Measurements from ENCODE around the gene KCNMB2.

Gene KCNMB2

DNA sequence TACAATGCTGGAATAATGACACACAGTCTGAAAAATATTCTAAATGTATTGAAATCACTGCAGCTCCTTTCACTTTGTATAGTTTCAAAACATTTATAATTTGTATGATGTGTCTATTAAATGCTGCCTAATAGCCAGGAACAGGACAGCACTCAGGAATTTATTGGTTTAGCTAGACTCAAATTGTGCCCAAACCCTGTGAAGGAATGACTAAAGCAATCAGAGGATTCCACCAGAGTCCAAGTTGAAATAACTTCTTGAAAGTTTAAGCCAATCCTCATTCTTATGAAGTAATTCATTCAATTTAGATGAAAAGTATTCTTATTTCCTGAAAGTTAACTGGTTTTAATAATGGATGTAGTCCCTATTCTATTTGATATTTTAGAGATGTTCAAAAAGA, 268.4 kb downstream of the KCNMB2 start:
- H3K4me1 ChIP-seq (ENCODE audit: insufficient read depth, low read length) = no peaks in the 10 kb centered on the region
- no peak overlapping the region for H3K4me2 ChIP-seq (ENCODE audit: insufficient read depth, low read length)
- no peak overlapping the region for H3K9ac ChIP-seq (ENCODE audit: low read depth, low read length)
- no peak overlapping the region for H3K27ac ChIP-seq (ENCODE audit: low read length)
- no peaks in the 10 kb centered on the region for H3K27me3 ChIP-seq (ENCODE audit: insufficient read depth, low read length, poor library complexity)
- H4K20me1 ChIP-seq (ENCODE audit: insufficient read depth, low read length) = no peaks in the 10 kb centered on the region
- H2AFZ ChIP-seq (ENCODE audit: low read depth, low read length) = no peak overlapping the region
- H3K36me3 ChIP-seq (ENCODE audit: insufficient read depth, low read length) = no peaks in the 10 kb centered on the region
- H3K4me3 ChIP-seq (ENCODE audit: low read depth in 1 of 2, low read length in 2 of 2) = no peak overlapping the region
- TF ChIP-seq EZH2 (IDR thresholded peaks at IDR 0.05; ENCODE audit: borderline replicate concordance, low read depth, low read length, severe bottlenecking) = no peak
- TF ChIP-seq CTCF (IDR thresholded peaks at IDR 0.05; ENCODE audit: borderline replicate concordance, extremely low read depth, low read length, poor library complexity, severe bottlenecking) = no peak
- ATAC-seq (ENCODE audit: insufficient read depth, low read depth) = no peak
- H3K79me2 ChIP-seq (ENCODE audit: insufficient read depth, low read length) = no peaks in the 10 kb centered on the region
- no peak for DNase-seq
- H3K9me3 ChIP-seq (ENCODE audit: insufficient read depth, low read length, severe bottlenecking) = no peaks in the 10 kb centered on the region

DNA sequence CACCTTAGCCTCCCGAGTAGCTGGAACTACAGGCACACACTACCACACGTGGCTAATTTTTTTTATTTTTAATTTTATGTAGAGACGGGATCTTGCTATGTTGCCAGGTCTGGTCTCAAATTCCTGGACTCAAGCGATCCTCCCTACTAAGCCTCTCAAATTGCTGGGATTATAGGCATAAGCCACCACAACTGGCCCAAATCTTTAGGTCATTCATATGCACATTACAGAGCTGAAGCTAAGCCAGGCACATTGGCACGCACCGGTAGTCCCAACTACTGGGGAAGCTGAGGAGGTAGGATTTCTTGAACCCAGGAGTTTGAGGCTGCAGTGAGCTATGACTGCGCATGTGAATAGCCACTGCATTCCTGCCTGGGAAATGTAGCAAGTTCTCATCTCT, 269.5 kb downstream of the KCNMB2 start:
- no peak for TF ChIP-seq CTCF (IDR thresholded peaks at IDR 0.05; ENCODE audit: borderline replicate concordance, extremely low read depth, low read length, poor library complexity, severe bottlenecking)
- TF ChIP-seq EZH2 (IDR thresholded peaks at IDR 0.05; ENCODE audit: borderline replicate concordance, low read depth, low read length, severe bottlenecking) = no peak

DNA sequence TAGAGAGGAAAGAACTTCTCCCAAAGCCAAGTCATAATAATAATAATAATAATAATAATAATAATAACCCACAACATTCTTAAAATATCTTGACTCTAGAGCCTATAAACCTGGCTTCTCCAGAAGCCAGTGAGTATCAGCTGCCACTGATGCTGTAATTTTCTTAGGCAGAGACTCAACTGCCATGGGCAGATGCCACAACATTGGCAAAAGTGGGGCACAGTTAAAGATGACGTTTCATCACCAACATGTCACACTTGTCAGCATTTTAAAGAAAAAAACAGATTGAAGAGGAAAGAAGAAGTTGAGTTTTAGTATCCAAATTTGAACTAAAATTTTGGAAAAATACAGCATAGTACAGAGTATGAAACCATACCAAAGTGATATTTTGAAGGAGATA, 270.4 kb downstream of the KCNMB2 start:
- ATAC-seq (ENCODE audit: insufficient read depth, low read depth) (no peak), DNase-seq (no peak)
- TF ChIP-seq EZH2 (IDR thresholded peaks at IDR 0.05; ENCODE audit: borderline replicate concordance, low read depth, low read length, severe bottlenecking) (no peak), CTCF (IDR thresholded peaks at IDR 0.05; ENCODE audit: borderline replicate concordance, extremely low read depth, low read length, poor library complexity, severe bottlenecking) (no peak)
- Histone ChIP-seq H3K9ac (ENCODE audit: low read depth, low read length) (no peak overlapping the region), H3K9me3 (ENCODE audit: insufficient read depth, low read length, severe bottlenecking) (no peaks in the 10 kb centered on the region), H4K20me1 (ENCODE audit: insufficient read depth, low read length) (no peaks in the 10 kb centered on the region), H3K27ac (ENCODE audit: low read length) (no peak overlapping the region), H3K4me2 (ENCODE audit: insufficient read depth, low read length) (no peak overlapping the region), H3K79me2 (ENCODE audit: insufficient read depth, low read length) (no peaks in the 10 kb centered on the region), H3K27me3 (ENCODE audit: insufficient read depth, low read length, poor library complexity) (no peaks in the 10 kb centered on the region), H2AFZ (ENCODE audit: low read depth, low read length) (no peak overlapping the region), H3K4me3 (ENCODE audit: low read depth in 1 of 2, low read length in 2 of 2) (no peak overlapping the region), H3K4me1 (ENCODE audit: insufficient read depth, low read length) (no peaks in the 10 kb centered on the region), H3K36me3 (ENCODE audit: insufficient read depth, low read length) (no peaks in the 10 kb centered on the region)

More for the DNA sequence above, 269.5 kb downstream of the KCNMB2 start:
- Histone ChIP-seq H3K4me1 (ENCODE audit: insufficient read depth, low read length) (no peaks in the 10 kb centered on the region), H3K27ac (ENCODE audit: low read length) (no peak overlapping the region), H3K4me2 (ENCODE audit: insufficient read depth, low read length) (no peak overlapping the region), H3K9me3 (ENCODE audit: insufficient read depth, low read length, severe bottlenecking) (no peaks in the 10 kb centered on the region), H3K9ac (ENCODE audit: low read depth, low read length) (no peak overlapping the region), H3K4me3 (ENCODE audit: low read depth in 1 of 2, low read length in 2 of 2) (no peak overlapping the region), H3K27me3 (ENCODE audit: insufficient read depth, low read length, poor library complexity) (no peaks in the 10 kb centered on the region), H2AFZ (ENCODE audit: low read depth, low read length) (no peak overlapping the region), H3K36me3 (ENCODE audit: insufficient read depth, low read length) (no peaks in the 10 kb centered on the region), H4K20me1 (ENCODE audit: insufficient read depth, low read length) (no peaks in the 10 kb centered on the region), H3K79me2 (ENCODE audit: insufficient read depth, low read length) (no peaks in the 10 kb centered on the region)
- no peak for DNase-seq
- no peak for ATAC-seq (ENCODE audit: insufficient read depth, low read depth)

GRCh38 chr3:178807694-178808093, 271.5 kb downstream of the KCNMB2 start:
- no peak for DNase-seq
- Histone ChIP-seq H3K27ac (ENCODE audit: low read length) (no peak overlapping the region), H3K27me3 (ENCODE audit: insufficient read depth, low read length, poor library complexity) (no peaks in the 10 kb centered on the region)

More at GRCh38 chr3:178807694-178808093, 271.5 kb downstream of the KCNMB2 start:
- no peak overlapping the region for H3K4me2 ChIP-seq (ENCODE audit: insufficient read depth, low read length)
- H2AFZ ChIP-seq (ENCODE audit: low read depth, low read length) = no peak overlapping the region
- H3K4me3 ChIP-seq (ENCODE audit: low read depth in 1 of 2, low read length in 2 of 2) = no peak overlapping the region
- H3K4me1 ChIP-seq (ENCODE audit: insufficient read depth, low read length) = no peaks in the 10 kb centered on the region
- ATAC-seq (ENCODE audit: insufficient read depth, low read depth) = no peak
- H3K9me3 ChIP-seq (ENCODE audit: insufficient read depth, low read length, severe bottlenecking) = no peaks in the 10 kb centered on the region
- H3K9ac ChIP-seq (ENCODE audit: low read depth, low read length) = no peak overlapping the region
- no peaks in the 10 kb centered on the region for H3K79me2 ChIP-seq (ENCODE audit: insufficient read depth, low read length)
- H4K20me1 ChIP-seq (ENCODE audit: insufficient read depth, low read length) = no peaks in the 10 kb centered on the region
- no peaks in the 10 kb centered on the region for H3K36me3 ChIP-seq (ENCODE audit: insufficient read depth, low read length)
- no peak for TF ChIP-seq EZH2 (IDR thresholded peaks at IDR 0.05; ENCODE audit: borderline replicate concordance, low read depth, low read length, severe bottlenecking)
- TF ChIP-seq CTCF (IDR thresholded peaks at IDR 0.05; ENCODE audit: borderline replicate concordance, extremely low read depth, low read length, poor library complexity, severe bottlenecking) = no peak

Data from DND-41 (cell line).